CD4-positive, alpha-beta T cell treated with Interleukin-6 at 100 ng/mL for 8 hours (primary cell): ENCODE results near the gene CEP85.

ENCODE experiments used
- DNase-seq: peaks from one replicate; pipeline ENCODE4 v3.0.0-alpha.2; 2020; ENCODE audit warnings: mixed read lengths, low spot score

Gene CEP85, protein sequence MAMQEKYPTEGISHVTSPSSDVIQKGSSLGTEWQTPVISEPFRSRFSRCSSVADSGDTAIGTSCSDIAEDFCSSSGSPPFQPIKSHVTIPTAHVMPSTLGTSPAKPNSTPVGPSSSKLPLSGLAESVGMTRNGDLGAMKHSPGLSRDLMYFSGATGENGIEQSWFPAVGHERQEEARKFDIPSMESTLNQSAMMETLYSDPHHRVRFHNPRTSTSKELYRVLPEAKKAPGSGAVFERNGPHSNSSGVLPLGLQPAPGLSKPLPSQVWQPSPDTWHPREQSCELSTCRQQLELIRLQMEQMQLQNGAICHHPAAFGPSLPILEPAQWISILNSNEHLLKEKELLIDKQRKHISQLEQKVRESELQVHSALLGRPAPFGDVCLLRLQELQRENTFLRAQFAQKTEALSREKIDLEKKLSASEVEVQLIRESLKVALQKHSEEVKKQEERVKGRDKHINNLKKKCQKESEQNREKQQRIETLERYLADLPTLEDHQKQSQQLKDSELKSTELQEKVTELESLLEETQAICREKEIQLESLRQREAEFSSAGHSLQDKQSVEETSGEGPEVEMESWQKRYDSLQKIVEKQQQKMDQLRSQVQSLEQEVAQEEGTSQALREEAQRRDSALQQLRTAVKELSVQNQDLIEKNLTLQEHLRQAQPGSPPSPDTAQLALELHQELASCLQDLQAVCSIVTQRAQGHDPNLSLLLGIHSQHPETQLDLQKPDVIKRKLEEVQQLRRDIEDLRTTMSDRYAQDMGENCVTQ

DNA sequence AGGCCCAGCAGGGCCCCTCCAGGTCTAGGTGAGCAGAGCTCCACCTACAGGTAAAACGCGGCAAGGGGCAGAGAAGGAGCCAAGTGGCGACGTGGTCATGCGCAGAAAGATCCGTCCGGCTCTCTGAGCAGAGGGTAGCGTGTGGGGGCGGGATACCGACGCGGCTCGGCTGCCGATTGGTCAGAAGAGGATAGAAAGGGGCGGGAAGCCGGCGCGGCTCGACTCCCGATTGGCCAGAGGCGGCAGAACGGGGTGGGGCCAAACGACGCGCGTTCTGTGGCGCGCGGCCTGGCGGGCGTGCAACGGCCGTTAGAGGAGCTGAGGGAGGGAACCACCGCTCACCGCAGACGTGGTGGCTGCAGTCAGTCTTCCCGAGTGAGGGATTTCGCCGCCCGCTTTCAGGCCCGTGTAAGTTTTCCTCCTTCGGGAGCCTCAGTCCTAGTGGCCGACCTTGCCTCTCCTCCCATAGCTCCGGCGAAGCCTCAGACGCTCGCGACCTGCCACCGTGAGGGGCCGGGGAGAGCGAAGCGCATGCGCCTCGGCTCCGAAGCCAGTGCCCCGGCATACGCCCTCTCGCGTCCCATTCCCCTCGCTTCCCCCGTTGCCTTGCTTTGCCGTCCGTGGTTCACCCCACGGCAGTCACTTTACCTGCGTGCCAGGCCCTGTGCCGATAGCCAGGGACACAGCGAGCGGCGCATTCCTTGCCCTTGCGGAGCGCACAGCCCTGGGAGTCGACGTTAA, at the start of gene CEP85:
CEP85 (plus strand) TSS at position 298 of the 741 bp plus-strand sequence. CDS start 5,584 bp downstream, outside the sequence.
- peak; percentile 98 for DNase-seq

DNA sequence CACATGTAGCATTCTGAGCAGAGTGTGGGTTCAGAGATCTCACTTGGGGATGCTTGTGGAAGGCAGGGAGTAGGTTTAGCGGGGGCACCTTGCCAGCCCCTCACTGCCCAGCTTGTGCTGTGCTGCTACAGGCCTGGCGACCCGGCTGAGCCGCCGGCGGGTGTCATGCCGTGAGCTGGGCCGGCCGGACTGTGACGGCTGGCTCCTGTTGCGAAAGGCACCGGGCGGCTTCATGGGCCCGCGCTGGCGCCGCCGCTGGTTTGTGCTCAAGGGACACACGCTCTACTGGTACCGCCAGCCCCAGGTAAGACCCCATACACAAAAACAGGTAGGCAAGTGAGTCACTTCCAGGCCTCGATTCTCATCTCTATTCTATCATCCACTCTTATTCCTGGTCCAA, 49.1 kb upstream of the CEP85 start:
- no peak for DNase-seq

DNA sequence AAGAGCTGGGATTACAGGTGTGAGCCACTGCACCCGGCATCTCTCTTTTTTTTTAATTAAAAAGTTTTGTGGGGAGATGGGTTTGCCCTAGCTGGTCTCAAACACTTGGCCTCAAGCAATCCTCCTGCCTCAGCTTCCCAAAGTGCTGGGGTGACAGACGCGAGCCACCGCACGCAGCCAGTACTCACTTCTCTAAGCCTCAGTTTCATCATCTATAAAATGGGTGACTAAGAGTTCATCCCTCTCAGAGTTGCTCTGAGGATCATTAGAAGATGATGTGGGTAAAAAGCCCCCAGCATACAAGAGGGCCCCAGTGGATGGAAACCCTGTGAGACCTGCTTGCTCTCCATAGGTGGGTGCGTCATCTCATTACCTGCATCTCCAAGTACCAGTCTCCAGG, 46.1 kb upstream of the CEP85 start:
- DNase-seq: no peak

DNA sequence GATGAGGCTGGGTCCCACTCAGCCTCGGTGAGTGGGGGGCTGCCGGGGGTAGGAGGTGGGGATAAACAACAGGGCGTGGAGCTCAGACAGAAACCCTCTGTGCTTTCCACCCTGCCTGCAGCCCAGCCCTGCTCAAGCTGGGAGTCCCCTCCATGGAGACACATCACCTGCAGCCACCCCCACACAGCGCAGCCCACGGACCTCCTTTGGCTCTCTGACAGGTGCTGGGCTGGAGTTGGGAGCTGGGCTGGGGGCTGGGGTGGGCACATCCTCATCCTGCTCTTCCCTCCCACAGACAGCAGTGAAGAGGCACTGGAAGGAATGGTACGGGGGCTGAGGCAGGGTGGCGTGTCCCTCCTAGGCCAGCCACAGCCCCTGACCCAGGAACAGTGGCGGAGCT, 45.5 kb upstream of the CEP85 start:
- no peak for DNase-seq

DNA sequence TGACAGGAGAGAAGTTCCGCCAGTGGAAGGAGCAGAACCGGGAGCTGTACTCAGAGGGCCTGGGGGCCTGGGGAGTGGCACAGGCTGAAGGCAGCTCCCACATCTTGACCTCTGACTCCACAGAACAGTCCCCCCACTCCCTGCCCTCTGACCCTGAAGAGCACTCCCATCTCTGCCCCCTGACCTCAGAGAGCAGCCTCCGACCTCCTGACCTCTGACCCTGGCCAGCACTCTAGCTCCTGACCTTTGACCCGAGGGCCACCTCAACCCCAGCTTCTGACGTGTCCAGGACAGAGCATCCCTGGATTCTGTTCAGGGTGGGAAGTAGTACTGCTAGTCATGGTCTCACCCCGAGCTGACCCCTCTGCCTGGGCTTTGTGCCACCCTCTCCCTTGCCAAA, 44.7 kb upstream of the CEP85 start:
- no peak for DNase-seq

DNA sequence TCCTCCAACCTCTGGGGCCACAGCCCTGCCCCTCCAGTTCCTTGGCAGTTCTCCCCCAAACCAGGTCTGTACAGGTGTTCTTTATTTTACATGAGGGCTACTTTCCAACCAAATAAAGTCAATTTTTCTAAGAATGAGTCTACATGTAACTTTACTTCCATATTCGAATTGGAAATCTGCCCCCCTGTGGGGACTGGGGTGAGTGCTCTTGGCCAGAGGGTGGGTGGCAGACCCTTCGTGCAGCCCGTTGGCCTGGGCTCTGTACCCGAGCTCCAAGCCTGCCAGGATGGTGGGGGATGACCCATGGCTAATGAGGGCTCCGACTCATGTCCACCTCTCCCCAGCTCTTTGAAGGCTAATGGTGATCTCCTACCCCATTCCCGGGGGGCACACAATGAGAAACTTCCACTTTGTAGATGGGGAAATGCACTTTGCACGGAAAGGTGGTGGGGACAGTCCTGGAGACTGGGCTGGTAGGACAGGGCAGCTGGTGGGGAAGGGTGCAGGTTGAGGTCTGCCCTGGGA, 44.2 kb upstream of the CEP85 start:
- no peak for DNase-seq

DNA sequence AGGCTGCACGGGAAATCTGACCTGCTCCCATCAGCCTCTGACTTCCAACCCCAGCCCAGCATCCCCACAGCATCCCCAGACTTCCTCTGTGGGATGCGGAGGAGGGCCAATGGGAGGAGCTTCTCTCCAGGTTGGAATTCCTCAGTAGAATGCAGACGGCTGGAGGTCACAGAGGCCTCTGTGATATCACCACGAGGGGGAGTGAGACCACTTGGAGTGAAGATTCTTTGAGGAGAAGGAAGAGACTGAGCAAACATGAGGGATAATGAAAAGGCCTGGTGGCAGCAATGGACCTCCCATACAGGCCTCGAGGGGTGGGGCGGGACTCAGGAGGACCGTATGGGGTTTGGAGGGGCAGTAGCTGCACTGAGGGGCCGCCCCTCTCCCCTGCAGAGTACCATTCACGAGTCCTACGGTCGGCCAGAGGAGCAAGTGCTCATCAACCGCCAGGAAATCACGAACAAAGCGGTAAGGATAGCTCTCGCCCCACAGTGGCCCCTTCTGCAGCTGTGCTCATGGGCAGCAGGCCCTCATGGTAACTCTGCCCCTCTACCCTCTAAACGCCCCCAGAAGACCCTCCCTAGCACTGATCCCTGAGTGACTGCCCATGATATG, 43.5 kb upstream of the CEP85 start, which contains the start of gene CATSPER4:
CATSPER4 (plus strand) TSS at position 230 of the 615 bp plus-strand sequence; CDS start at position 256, 26 bp downstream.
- no peak for DNase-seq

DNA sequence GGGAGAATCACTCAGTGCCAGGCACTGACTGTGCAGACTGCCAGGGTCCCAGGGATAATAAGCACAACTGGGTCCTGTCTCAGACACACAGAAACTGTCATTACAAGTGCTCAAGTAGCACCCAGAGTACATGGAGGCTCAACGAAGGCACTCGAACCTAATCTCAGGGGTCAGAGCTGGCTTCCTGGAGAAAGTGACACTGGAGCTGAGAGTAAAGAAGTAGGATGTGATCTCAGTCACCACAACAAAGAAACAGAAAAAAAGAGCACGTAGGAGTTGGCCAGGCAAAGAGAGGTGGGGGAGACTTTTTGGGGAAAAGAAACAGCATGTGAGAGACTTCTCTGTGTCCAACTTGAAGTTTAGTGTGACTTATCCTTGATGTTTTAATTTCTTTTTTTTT, 42.3 kb upstream of the CEP85 start:
- DNase-seq: no peak

DNA sequence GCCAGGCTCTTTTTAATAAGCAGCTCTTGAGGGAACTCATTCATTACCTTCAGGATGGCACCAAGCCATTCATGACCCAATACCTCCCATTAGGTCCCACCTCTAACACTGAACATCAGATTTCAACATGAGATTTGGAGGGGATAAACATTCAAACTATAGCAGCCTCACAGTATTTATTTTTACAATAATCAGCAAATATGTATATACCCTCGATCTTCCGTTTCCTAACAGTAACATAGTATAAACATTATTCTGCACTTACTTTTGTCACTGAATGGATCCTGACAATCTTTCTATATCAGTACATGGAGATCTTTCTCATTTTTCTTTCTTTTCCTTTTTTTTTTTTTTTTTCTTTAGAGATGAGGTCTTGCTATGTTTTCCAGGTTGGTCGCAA, 38.2 kb upstream of the CEP85 start:
- DNase-seq: no peak

DNA sequence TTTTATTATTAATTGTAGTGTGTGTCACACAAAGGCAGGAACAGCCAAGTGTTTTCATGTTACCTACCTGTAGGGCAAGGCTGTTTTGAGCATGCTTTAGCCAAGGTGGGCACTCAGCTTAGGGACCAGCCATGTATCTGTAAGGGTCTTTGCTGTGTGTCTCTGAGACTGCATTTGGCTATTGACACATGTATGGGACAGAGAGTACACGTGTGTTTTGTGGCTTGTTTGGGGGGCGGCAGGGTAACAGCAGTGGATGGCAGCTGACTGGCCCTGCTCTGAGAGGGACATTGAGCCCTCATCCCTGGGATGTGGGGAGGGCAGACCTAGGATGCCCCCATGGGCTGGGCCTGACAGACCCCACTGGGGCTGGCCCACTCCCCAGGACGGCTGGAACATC, 36.7 kb upstream of the CEP85 start:
- no peak for DNase-seq

DNA sequence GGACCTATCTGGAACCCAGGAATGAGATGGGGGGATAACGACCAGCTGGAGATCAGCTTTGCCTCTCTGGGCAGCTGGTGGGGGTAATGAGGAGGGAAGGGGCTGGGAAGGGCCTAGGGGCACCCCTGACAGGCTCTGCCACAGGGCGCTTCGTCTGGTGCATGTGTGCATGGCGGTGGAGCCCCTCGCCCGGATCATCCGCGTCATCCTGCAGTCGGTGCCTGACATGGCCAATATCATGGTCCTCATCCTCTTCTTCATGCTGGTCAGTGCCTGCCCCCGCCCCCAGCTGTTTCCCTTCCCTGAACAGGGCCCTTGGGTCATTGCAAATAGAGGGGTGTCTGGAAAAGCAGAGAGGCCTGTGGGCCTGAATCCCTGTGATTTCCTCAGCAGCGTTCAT, 36.2 kb upstream of the CEP85 start:
- no peak for DNase-seq

DNA sequence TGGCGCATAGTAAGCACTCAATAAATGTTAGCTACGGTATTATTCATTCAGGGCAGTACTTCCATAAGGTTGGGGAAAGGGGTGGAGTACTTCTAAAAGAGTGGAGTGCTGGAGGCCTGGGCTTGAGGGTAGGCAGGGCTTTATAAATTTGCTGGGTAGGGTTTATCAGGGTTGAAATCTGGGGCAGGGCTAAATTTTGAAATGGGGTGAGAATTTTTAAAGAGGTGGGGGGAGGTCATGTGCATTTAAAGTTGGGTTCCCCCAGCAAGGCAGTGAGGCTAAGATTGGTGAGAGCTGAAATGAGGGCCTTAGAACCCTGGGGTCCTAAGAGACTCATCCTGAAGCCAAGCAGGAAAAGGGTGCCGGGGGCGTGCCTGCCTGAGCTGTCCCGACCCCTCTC, 33.6 kb upstream of the CEP85 start:
- DNase-seq: no peak

DNA sequence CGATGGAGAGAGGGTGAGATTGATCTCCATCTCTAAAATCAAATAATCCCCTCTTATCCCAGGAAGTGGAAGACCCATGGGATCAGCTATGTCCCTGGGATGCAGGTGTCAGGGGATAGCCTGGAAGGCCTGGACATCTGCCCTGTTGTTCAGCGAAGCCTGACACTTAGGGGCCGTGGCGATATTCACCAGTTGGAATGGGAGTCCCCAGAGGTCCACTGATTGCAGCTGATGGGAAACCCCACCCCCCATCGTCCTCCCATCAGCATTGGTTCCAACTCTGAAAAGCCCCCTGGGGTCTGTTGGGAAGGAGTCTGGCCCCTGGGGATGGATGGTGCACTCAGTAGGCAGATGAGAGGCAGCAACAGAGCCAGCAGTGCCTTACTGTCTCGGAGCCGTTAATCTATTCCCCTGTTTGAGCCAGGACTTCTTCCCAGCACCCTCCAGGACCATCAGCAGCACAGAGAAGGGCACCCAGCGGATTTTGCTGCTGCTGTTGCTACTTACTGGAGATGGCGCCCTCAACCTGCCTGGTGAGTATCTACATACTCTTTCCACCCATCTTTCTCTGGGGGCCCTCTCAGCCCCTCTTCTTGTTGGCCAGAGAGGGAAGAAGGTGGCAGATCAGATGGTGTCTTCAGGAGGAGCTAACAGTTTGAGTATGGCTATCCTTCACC, 30.2 kb upstream of the CEP85 start:
- no peak for DNase-seq

DNA sequence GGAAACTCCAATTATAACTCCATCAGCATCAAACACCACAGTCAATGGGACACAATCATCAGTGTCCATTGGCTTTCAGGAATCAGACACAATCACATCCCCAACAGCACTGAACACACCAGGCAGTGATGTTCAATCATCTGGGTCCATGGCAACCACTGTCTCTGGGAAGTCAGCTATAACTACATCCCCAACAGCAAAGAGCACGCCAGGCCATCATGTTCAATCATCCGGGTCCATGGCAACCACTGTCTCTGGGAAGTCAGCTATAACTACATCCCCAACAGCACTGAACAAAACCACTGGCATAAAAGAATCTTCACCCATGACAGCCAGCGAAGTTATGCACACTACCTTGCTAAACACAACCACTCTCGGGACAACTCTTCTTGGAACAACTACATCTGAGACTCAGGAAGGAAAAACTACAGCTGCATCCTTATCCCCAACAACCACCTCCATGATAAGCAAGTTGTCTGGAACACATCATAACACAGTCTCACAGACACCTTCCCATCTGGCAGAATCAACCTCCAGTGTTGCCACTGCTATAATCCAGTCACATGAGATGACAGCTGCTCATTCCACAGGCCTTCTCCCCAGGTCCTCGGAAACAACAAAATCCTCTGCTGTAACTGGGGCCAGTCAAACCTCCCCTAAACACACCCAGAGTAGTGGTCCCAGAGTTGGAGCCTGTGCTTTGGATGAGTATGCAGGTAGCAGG, 23.7 kb upstream of the CEP85 start:
- DNase-seq: no peak

DNA sequence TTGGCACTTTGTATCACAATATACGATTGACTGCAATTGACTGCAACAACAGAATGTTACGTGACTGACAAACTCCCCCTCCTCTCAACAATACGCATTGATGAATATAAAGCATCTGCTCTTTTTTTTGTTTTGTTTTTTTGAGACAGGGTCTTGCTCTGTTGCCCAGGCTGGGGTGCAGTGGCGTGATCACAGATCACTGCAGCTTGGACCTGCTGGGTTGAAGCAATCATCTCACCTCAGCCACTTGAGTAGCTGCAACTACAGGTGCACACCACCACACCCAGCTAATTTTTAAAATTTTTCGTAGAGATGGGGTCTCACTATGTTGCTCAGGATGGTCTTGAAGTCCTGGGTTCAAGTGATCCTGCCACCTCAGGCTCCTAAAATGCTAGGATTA, 21.3 kb upstream of the CEP85 start:
- DNase-seq: no peak

DNA sequence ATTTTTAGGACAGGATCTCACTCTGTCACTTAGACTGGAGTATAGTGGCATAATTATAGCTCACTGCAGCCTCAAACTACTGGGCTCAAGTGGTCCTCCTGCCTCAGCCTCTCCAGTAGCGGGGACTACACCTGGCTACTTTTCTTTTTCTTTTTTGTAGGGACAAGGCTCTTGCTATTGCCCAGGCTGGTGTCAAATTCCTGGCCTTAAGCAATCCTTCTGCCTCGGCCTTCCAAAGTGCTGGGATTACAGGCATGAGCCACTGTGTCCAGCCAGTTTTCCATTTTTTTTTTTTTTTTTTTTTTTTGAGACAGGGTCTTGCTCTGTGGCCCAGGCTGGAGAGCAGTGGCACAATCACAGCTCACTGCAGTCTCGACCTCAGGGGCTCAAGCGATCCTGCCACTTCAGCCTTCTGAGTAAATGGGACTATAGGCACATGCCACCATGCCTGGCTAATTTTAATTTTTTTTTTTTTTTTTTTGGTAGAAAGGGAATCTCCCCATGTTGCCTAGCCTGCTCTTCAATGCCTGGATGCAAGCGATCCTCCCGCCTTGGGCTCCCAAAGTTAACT, 20.6 kb upstream of the CEP85 start:
- DNase-seq: no peak

DNA sequence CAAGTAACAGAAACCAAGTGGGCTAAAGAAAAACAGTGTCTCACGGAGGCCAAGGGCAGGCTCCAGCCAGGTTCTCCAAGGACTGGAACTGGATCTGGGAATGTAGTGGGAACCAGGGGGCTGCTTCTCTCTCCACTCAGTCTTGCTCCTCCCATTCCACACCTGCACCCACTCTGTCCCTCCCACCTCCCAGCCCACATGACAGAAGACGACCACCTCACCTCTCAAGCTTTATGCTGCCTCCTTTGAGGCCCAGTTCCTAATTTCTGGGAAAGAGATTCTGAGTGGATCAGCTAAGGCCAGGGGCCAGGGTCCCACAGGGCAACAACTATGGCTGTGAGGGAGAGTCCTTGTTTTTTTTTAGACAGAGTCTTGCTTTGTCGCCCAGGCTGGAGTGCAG, 18.8 kb upstream of the CEP85 start:
- DNase-seq: no peak

DNA sequence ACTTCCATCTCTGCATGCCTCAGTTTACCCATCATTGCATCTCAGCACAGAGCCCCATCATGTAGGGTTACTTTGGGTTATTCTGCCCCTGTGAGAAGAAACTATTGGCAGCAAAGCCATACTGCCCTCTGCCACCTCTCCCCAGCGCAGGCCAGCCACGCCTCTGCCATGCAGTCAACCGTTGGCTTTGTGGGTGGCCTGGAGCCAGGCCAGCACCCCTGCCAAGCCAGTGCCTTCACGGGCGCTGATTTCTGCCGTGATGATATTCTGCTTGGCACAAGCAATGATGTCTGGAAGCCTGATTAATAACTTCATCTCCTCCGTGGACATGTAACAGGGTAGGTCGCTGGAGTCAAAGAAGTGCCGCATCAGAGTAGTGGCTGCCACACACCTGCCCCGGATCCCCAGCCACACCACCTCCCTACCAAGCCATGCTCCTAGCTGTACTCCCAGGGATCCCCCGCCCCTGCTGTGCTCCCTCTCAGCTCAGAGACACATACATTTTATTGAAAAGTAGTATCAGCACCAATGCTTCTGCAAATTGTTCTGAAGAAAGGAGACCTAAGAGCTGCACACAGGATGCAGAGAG, 15.0 kb upstream of the CEP85 start:
- no peak for DNase-seq

DNA sequence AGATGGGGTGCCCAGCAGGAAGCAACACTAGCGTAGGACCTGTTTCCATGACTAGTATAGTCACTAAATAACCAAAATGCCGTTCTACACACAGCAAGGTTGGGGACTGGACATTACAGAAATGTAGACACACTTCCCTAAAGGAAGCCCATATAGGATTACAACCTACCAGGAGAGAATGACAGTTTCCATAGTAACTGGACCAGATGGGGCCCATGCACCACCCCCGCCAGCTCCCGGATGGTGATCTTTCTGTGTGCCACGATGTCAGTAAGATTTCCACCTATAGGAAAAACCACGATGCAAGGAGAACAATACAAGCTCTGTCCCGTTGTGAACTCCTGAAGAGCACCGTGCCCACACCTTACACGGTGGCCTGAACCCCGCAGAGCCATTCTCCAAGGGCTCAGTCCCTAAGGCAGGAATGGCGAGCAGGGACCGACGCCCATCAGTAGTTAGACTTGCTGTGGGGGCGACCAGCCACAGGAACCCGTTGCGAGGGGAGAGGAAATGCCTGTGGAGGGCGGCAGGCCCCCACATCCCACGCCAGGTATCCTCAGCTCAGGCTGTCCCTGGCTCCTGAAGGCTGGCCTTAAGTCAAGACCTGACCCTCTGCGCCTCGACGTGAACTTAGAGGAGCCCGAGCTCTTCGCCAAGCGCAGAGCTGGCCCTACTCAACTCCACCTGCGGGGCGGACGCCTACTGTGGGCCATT, 13.6 kb upstream of the CEP85 start:
- no peak for DNase-seq
